ENCODE results near the gene RPEL1.
"Not testable (repeated sequence)": the region's sequence is repeated elsewhere in the genome, so short reads cannot be mapped to it uniquely, and the experiment has no call there.

Gene RPEL1

DNA sequence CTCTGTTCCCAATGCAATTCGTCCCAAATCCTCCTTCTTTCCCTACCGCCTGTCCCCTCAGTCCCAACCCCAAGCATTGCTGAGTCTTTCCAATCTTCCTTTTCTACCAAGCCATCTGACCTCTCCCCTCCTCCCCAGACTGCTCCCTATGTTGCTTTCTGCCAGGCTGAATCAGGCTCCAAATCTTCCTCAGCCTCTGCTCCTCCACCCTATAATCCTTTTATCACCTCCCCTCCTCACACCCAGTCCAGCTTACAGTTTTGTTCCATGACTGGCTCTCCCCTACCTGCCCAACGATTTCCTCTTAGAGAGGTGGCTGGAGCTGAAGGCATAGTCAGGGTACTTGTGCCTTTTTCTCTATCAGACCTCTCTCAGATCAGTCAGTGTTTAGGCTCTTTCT is 39.0 kb upstream of the RPEL1 start:
- not testable (repeated sequence) for H3K36me3 ChIP-seq (ENCODE audit: control insufficient read depth in 1 of 2, insufficient read depth in 2 of 2, low read length in 2 of 2); H3K27ac ChIP-seq (ENCODE audit: low read depth, low read length); H3K27me3 ChIP-seq (ENCODE audit: control insufficient read depth in 1 of 2, insufficient read depth in 2 of 2, low read length in 2 of 2); H3K4me3 ChIP-seq (ENCODE audit: low read depth in 1 of 2, low read length in 2 of 2); H3K9me3 ChIP-seq (ENCODE audit: control insufficient read depth in 1 of 2, low read length in 2 of 2); H3K9ac ChIP-seq (ENCODE audit: low read depth in 1 of 2, low read length in 2 of 2); H3K4me1 ChIP-seq (ENCODE audit: control insufficient read depth in 1 of 2, insufficient read depth in 2 of 2, low read length in 2 of 2)

DNA sequence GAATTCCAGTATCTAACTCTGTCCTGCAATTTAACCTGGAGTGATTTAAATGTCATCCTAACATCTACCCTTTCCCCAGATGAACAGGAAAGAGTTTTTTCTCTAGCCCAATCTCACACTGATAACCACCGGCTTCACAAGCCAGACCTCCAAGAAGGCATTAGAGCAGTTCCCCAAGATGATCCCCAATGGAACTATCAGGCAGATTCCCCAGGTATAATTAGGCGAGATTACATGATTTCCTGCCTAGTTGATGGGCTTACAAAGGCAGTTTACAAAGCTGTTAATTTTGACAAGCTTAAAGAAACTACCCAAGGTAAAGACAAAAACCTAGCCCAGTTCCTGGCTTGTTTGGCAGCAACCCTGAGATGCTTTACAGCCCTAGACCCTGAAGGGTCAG is 38.5 kb upstream of the RPEL1 start:
- H3K27ac ChIP-seq (ENCODE audit: low read depth, low read length): no peak overlapping the region
- H3K36me3 ChIP-seq (ENCODE audit: control insufficient read depth in 1 of 2, insufficient read depth in 2 of 2, low read length in 2 of 2): no peaks in the 10 kb centered on the region
- no peaks in the 10 kb centered on the region for H3K4me1 ChIP-seq (ENCODE audit: control insufficient read depth in 1 of 2, insufficient read depth in 2 of 2, low read length in 2 of 2)
- no peaks in the 10 kb centered on the region for H3K27me3 ChIP-seq (ENCODE audit: control insufficient read depth in 1 of 2, insufficient read depth in 2 of 2, low read length in 2 of 2)
- no peak overlapping the region for H3K4me3 ChIP-seq (ENCODE audit: low read depth in 1 of 2, low read length in 2 of 2)
- peaks cover 5 to 6% of the 10 kb centered on the region in 2 donors for H3K9me3 ChIP-seq (ENCODE audit: control insufficient read depth in 1 of 2, low read length in 2 of 2)
- no peak overlapping the region for H3K9ac ChIP-seq (ENCODE audit: low read depth in 1 of 2, low read length in 2 of 2)

DNA sequence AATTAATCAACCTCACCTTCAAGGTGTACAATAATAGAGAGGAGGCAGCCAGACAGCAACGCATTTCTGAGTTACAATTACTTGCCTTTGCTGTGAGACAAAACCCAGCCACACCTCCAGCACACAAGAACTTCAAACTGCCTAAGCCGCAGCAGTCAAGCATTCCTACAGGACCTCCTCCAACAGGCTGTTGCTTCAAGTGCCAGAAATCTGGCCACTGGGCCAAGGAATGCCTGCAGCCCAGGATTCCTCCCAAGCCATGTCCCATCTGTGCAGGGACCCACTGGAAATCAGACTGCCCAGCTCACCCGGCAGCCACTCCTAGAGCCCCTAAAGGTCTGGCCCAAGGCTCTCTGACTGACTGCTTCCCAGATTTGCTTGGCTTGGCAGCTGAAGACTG is 38.0 kb upstream of the RPEL1 start:
- not testable (repeated sequence) for H3K4me1 ChIP-seq (ENCODE audit: control insufficient read depth in 1 of 2, insufficient read depth in 2 of 2, low read length in 2 of 2); H3K27ac ChIP-seq (ENCODE audit: low read depth, low read length); H3K9me3 ChIP-seq (ENCODE audit: control insufficient read depth in 1 of 2, low read length in 2 of 2)

DNA sequence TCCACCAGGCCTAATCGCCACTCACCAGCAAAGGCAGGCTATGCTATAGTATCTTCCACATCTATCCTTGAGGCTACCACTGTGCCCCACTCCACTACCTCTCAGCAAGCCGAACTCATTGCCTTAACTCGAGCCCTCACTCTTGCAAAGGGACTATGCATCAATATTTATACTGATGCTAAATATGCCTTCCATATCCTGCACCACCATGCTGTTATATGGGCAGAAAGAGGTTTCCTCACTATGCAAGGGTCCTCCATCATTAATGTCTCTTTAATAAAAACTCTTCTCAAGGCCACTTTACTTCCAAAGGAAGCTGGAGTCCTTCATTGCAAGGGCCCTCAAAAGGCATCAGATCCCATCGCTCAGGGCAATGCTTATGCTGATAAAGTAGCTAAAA is 35.4 kb upstream of the RPEL1 start:
- H3K27me3 ChIP-seq (ENCODE audit: control insufficient read depth in 1 of 2, insufficient read depth in 2 of 2, low read length in 2 of 2): not testable (repeated sequence)

More for the DNA sequence above, 38.0 kb upstream of the RPEL1 start:
- not testable (repeated sequence) for H3K4me3 ChIP-seq (ENCODE audit: low read depth in 1 of 2, low read length in 2 of 2); H3K27me3 ChIP-seq (ENCODE audit: control insufficient read depth in 1 of 2, insufficient read depth in 2 of 2, low read length in 2 of 2); H3K36me3 ChIP-seq (ENCODE audit: control insufficient read depth in 1 of 2, insufficient read depth in 2 of 2, low read length in 2 of 2); H3K9ac ChIP-seq (ENCODE audit: low read depth in 1 of 2, low read length in 2 of 2)

GRCh38 chr10:103215601-103216000 is 30.1 kb upstream of the RPEL1 start:
- no peaks in the 10 kb centered on the region for H3K4me1 ChIP-seq (ENCODE audit: control insufficient read depth in 1 of 2, insufficient read depth in 2 of 2, low read length in 2 of 2)
- H3K36me3 ChIP-seq (ENCODE audit: control insufficient read depth in 1 of 2, insufficient read depth in 2 of 2, low read length in 2 of 2): no peaks in the 10 kb centered on the region
- no peak overlapping the region for H3K9ac ChIP-seq (ENCODE audit: low read depth in 1 of 2, low read length in 2 of 2)
- H3K27ac ChIP-seq (ENCODE audit: low read depth, low read length): no peak overlapping the region
- H3K9me3 ChIP-seq (ENCODE audit: control insufficient read depth in 1 of 2, low read length in 2 of 2): no peaks in the 10 kb centered on the region
- no peak overlapping the region for H3K4me3 ChIP-seq (ENCODE audit: low read depth in 1 of 2, low read length in 2 of 2)
- no peaks in the 10 kb centered on the region for H3K27me3 ChIP-seq (ENCODE audit: control insufficient read depth in 1 of 2, insufficient read depth in 2 of 2, low read length in 2 of 2)

More for the DNA sequence above, 35.4 kb upstream of the RPEL1 start:
- H3K9me3 ChIP-seq (ENCODE audit: control insufficient read depth in 1 of 2, low read length in 2 of 2); H3K4me3 ChIP-seq (ENCODE audit: low read depth in 1 of 2, low read length in 2 of 2); H3K27ac ChIP-seq (ENCODE audit: low read depth, low read length); H3K9ac ChIP-seq (ENCODE audit: low read depth in 1 of 2, low read length in 2 of 2); H3K4me1 ChIP-seq (ENCODE audit: control insufficient read depth in 1 of 2, insufficient read depth in 2 of 2, low read length in 2 of 2); H3K36me3 ChIP-seq (ENCODE audit: control insufficient read depth in 1 of 2, insufficient read depth in 2 of 2, low read length in 2 of 2): not testable (repeated sequence)

GRCh38 chr10:103216362-103216761 is 29.3 kb upstream of the RPEL1 start:
- not testable (repeated sequence) for H3K27me3 ChIP-seq (ENCODE audit: control insufficient read depth in 1 of 2, insufficient read depth in 2 of 2, low read length in 2 of 2); H3K4me1 ChIP-seq (ENCODE audit: control insufficient read depth in 1 of 2, insufficient read depth in 2 of 2, low read length in 2 of 2); H3K9ac ChIP-seq (ENCODE audit: low read depth in 1 of 2, low read length in 2 of 2); H3K4me3 ChIP-seq (ENCODE audit: low read depth in 1 of 2, low read length in 2 of 2); H3K27ac ChIP-seq (ENCODE audit: low read depth, low read length); H3K36me3 ChIP-seq (ENCODE audit: control insufficient read depth in 1 of 2, insufficient read depth in 2 of 2, low read length in 2 of 2); H3K9me3 ChIP-seq (ENCODE audit: control insufficient read depth in 1 of 2, low read length in 2 of 2)

DNA sequence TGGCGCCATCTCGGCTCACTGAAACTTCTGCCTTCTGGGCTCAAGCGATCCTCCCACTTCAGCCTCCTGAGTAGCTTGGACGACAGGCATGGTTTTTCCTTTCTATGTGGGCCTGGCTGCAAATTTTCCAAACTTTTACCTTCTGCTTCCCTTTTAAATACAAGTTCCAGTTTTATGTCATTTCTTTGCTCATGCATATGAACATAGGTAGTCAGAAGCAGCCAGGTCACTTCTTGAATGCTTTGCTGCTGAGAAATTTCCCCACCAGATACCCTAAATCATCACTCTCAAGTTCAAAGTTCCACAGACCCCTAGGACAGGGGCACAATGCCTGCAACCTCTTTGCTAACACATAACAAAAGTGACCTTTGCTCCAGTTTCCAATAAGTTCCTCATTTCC is 21.6 kb upstream of the RPEL1 start:
- H3K4me3 ChIP-seq (ENCODE audit: low read depth in 1 of 2, low read length in 2 of 2): no peak overlapping the region
- H3K4me1 ChIP-seq (ENCODE audit: control insufficient read depth in 1 of 2, insufficient read depth in 2 of 2, low read length in 2 of 2): peaks cover 0 to 9% of the 10 kb centered on the region in 2 donors
- H3K9ac ChIP-seq (ENCODE audit: low read depth in 1 of 2, low read length in 2 of 2): no peak overlapping the region
- H3K27ac ChIP-seq (ENCODE audit: low read depth, low read length): no peak overlapping the region
- H3K27me3 ChIP-seq (ENCODE audit: control insufficient read depth in 1 of 2, insufficient read depth in 2 of 2, low read length in 2 of 2): no peaks in the 10 kb centered on the region
- peaks cover 6 to 10% of the 10 kb centered on the region in 2 donors for H3K9me3 ChIP-seq (ENCODE audit: control insufficient read depth in 1 of 2, low read length in 2 of 2)
- no peaks in the 10 kb centered on the region for H3K36me3 ChIP-seq (ENCODE audit: control insufficient read depth in 1 of 2, insufficient read depth in 2 of 2, low read length in 2 of 2)

GRCh38 chr10:103224721-103225120 is 21.0 kb upstream of the RPEL1 start:
- H3K4me3 ChIP-seq (ENCODE audit: low read depth in 1 of 2, low read length in 2 of 2); H3K9ac ChIP-seq (ENCODE audit: low read depth in 1 of 2, low read length in 2 of 2); H3K4me1 ChIP-seq (ENCODE audit: control insufficient read depth in 1 of 2, insufficient read depth in 2 of 2, low read length in 2 of 2); H3K9me3 ChIP-seq (ENCODE audit: control insufficient read depth in 1 of 2, low read length in 2 of 2); H3K27ac ChIP-seq (ENCODE audit: low read depth, low read length); H3K27me3 ChIP-seq (ENCODE audit: control insufficient read depth in 1 of 2, insufficient read depth in 2 of 2, low read length in 2 of 2); H3K36me3 ChIP-seq (ENCODE audit: control insufficient read depth in 1 of 2, insufficient read depth in 2 of 2, low read length in 2 of 2): not testable (repeated sequence)

GRCh38 chr10:103225939-103226338 is 19.7 kb upstream of the RPEL1 start:
- peaks cover 6 to 10% of the 10 kb centered on the region in 2 donors for H3K9me3 ChIP-seq (ENCODE audit: control insufficient read depth in 1 of 2, low read length in 2 of 2)

GRCh38 chr10:103227416-103227815 is 18.3 kb upstream of the RPEL1 start:
- no peak overlapping the region for H3K27ac ChIP-seq (ENCODE audit: low read depth, low read length)
- H3K27me3 ChIP-seq (ENCODE audit: control insufficient read depth in 1 of 2, insufficient read depth in 2 of 2, low read length in 2 of 2): no peaks in the 10 kb centered on the region
- H3K9me3 ChIP-seq (ENCODE audit: control insufficient read depth in 1 of 2, low read length in 2 of 2): peaks cover 6 to 10% of the 10 kb centered on the region in 2 donors
- peaks cover 0 to 15% of the 10 kb centered on the region in 2 donors for H3K4me1 ChIP-seq (ENCODE audit: control insufficient read depth in 1 of 2, insufficient read depth in 2 of 2, low read length in 2 of 2)
- H3K4me3 ChIP-seq (ENCODE audit: low read depth in 1 of 2, low read length in 2 of 2): no peak overlapping the region
- H3K36me3 ChIP-seq (ENCODE audit: control insufficient read depth in 1 of 2, insufficient read depth in 2 of 2, low read length in 2 of 2): no peaks in the 10 kb centered on the region
- no peak overlapping the region for H3K9ac ChIP-seq (ENCODE audit: low read depth in 1 of 2, low read length in 2 of 2)

More at GRCh38 chr10:103225939-103226338, 19.7 kb upstream of the RPEL1 start:
- Histone ChIP-seq H3K27me3 (ENCODE audit: control insufficient read depth in 1 of 2, insufficient read depth in 2 of 2, low read length in 2 of 2) (no peaks in the 10 kb centered on the region), H3K4me1 (ENCODE audit: control insufficient read depth in 1 of 2, insufficient read depth in 2 of 2, low read length in 2 of 2) (peaks cover 0 to 9% of the 10 kb centered on the region in 2 donors), H3K36me3 (ENCODE audit: control insufficient read depth in 1 of 2, insufficient read depth in 2 of 2, low read length in 2 of 2) (no peaks in the 10 kb centered on the region), H3K4me3 (ENCODE audit: low read depth in 1 of 2, low read length in 2 of 2) (no peak overlapping the region), H3K27ac (ENCODE audit: low read depth, low read length) (no peak overlapping the region), H3K9ac (ENCODE audit: low read depth in 1 of 2, low read length in 2 of 2) (no peak overlapping the region)

DNA sequence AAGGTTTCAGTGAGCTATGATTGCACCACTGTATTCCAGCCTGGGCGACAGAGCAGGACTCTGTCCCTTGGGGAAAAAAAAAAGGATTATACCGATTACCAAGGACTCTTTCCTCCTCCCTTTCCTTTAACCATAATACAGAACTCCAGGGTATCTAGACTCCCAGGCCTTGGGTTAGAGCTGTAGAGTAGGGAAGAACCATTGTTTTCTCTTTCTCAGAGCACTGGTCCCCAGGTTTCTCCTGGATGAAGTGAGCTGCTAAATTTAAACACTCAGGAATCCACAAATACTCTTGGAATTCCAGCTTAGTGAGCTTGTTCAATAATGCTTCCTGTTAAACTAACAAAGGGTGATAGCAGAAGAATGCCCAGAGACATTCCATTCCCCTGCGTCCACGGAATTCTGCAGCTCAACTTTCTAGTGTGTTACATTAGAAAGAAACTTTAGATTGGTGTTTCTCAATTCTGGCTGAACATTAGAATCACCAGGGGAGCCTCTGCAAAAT is 14.6 kb upstream of the RPEL1 start:
- H3K4me1 ChIP-seq (ENCODE audit: control insufficient read depth in 1 of 2, insufficient read depth in 2 of 2, low read length in 2 of 2): peaks cover 0 to 15% of the 10 kb centered on the region in 2 donors

More for the DNA sequence above, 14.6 kb upstream of the RPEL1 start:
- Histone ChIP-seq H3K9me3 (ENCODE audit: control insufficient read depth in 1 of 2, low read length in 2 of 2) (no peaks in the 10 kb centered on the region), H3K27ac (ENCODE audit: low read depth, low read length) (no peak overlapping the region), H3K27me3 (ENCODE audit: control insufficient read depth in 1 of 2, insufficient read depth in 2 of 2, low read length in 2 of 2) (no peaks in the 10 kb centered on the region), H3K36me3 (ENCODE audit: control insufficient read depth in 1 of 2, insufficient read depth in 2 of 2, low read length in 2 of 2) (no peaks in the 10 kb centered on the region), H3K9ac (ENCODE audit: low read depth in 1 of 2, low read length in 2 of 2) (no peak overlapping the region), H3K4me3 (ENCODE audit: low read depth in 1 of 2, low read length in 2 of 2) (no peak overlapping the region)
